Body of pancreas (tissue), 4 donors: Measurements from ENCODE around the gene PKNOX2. TPM values are rescaled to one million over a fixed set of nuclear protein-coding genes. Genes with fewer than 3 reads are reported as not detected.

Experiments used
- ATAC-seq: fragments of 150-250 bp; one replicate; pipeline ENCODE4 v1.9.1; 2016
- DNase-seq, 4 donors: peaks; one replicate each; pipeline ENCODE4 v3.0.0-alpha.2; 2019
- H3K27ac ChIP-seq, 4 donors: fragments of 200-600 bp; sonication (generic); 1 replicate in 3 of 4; 2 replicates in 1 of 4; pipeline versions ENCODE4 v1.5.1 to v1.6.1; 2016 to 2019; ENCODE audit warnings: mild to moderate bottlenecking in 1 of 4, mixed read lengths in 1 of 4, moderate library complexity in 1 of 4
- H3K27me3 ChIP-seq, 2 donors: fragments of 200-600 bp; sonication (generic); one replicate each; pipeline ENCODE4 v1.6.0; 2016; ENCODE audit warnings: mild to moderate bottlenecking in 1 of 2
- H3K36me3 ChIP-seq, 2 donors: fragments of 200-600 bp; sonication (generic); replicated peaks in 1 of 2; 2 replicates each; pipeline ENCODE4 v1.5.1; 2016; ENCODE audit warnings: low read depth in 2 of 2; ENCODE audit not compliant: insufficient read depth in 1 of 2
- H3K4me1 ChIP-seq: fragments of 200-600 bp; sonication (generic); one replicate; pipeline ENCODE4 v1.6.0; 2016
- H3K4me3 ChIP-seq, 2 donors: fragments of 200-600 bp; sonication (generic); 1 replicate in 1 of 2; 2 replicates in 1 of 2; pipeline ENCODE4 v1.5.1; 2016 to 2019
- H3K9me3 ChIP-seq, 3 donors: fragments of 200-600 bp; sonication (generic); 1 replicate in 2 of 3; 2 replicates in 1 of 3; pipeline ENCODE4 v1.5.1; 2016
- POLR2A ChIP-seq, 3 donors: fragments of 450-650 bp; IDR thresholded peaks; one replicate each; pipeline ENCODE4 v1.6.1; 2016; ENCODE audit warnings: antibody characterized with exemption in 3 of 3, mild to moderate bottlenecking in 2 of 3
- WGBS, 2 donors: methylation state at CpG; one replicate each; pipeline ENCODE4 v1.1.5; 2017; 5-methylcytosine and 5-hydroxymethylcytosine counted together
- intact Hi-C: fragments of 100-400 bp; cut with DNase I; formaldehyde crosslinking; loops from one replicate; pipeline ENCODE4 v1.15.1; 2023
- total RNA-seq, 2 donors: library from RNA; depleted of rRNA; stranded (reverse); fragments of >200 nt; gene quantifications; one replicate each; pipeline ENCODE4 v1.1.0, GENCODE V29; 2016
- TF ChIP-seq, protein P1 (sequence below), 7 experiments: fragments of 450-650 bp in 4 of 7; fragments of 200-600 bp in 3 of 7; sonication (generic) in 3 of 7; IDR thresholded peaks; one replicate each; pipeline ENCODE4 v1.5.1; 2016 to 2019; ENCODE audit warnings: antibody characterized with exemption in 7 of 7

The PKNOX2 gene
- total RNA-seq, 2 donors from 2014 or later: 4.2 to 4.9 TPM

GRCh38 chr11:125136001-125136400 lies 28.6 kb upstream of the PKNOX2 start:
- no peak for ATAC-seq
- Histone ChIP-seq H3K4me1 (no peaks in the 10 kb centered on the region), H3K27me3 (no peaks in the 10 kb centered on the region), H3K27ac (no peak overlapping the region), H3K9me3 (no peaks in the 10 kb centered on the region), H3K36me3 (no peaks in the 10 kb centered on the region), H3K4me3 (no peak overlapping the region)
- no peak for DNase-seq
- no peak for TF ChIP-seq POLR2A (IDR thresholded peaks at IDR 0.05)
- intact Hi-C loops: no loop called here

DNA sequence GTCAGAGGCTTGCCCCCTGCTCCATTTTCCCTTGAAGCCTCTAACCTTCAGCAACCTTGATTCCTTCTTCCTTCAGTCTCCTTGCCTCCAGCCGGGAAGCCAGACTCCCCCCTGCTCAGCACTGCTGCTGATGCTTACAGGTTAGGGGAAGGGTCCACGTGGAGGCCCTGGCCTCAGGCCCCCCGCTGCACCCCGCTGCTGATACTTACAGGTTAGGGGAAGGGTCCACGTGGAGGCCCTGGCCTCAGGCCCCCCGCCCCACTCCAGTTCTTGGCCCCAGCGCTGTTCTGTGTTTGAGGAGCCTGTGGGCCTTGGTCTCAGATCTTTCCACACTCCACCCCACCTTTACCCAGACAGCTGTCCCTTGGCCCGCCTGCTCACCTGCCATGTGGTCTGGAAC lies 25.6 kb upstream of the PKNOX2 start:
- Histone ChIP-seq H3K4me3 (no peak overlapping the region), H3K9me3 (no peaks in the 10 kb centered on the region), H3K4me1 (no peaks in the 10 kb centered on the region), H3K36me3 (no peaks in the 10 kb centered on the region), H3K27me3 (no peaks in the 10 kb centered on the region), H3K27ac (no peak overlapping the region)
- no peak for ATAC-seq
- intact Hi-C loops: no loop called here
- no peak for TF ChIP-seq POLR2A (IDR thresholded peaks at IDR 0.05)
- TF ChIP-seq, protein P1, sequence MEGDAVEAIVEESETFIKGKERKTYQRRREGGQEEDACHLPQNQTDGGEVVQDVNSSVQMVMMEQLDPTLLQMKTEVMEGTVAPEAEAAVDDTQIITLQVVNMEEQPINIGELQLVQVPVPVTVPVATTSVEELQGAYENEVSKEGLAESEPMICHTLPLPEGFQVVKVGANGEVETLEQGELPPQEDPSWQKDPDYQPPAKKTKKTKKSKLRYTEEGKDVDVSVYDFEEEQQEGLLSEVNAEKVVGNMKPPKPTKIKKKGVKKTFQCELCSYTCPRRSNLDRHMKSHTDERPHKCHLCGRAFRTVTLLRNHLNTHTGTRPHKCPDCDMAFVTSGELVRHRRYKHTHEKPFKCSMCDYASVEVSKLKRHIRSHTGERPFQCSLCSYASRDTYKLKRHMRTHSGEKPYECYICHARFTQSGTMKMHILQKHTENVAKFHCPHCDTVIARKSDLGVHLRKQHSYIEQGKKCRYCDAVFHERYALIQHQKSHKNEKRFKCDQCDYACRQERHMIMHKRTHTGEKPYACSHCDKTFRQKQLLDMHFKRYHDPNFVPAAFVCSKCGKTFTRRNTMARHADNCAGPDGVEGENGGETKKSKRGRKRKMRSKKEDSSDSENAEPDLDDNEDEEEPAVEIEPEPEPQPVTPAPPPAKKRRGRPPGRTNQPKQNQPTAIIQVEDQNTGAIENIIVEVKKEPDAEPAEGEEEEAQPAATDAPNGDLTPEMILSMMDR (IDR thresholded peaks at IDR 0.05): no peak
- 67 to 72% methylated on average over 7 to 8 of the region's 8 CpGs for WGBS, 2 donors
- no peak for DNase-seq

DNA sequence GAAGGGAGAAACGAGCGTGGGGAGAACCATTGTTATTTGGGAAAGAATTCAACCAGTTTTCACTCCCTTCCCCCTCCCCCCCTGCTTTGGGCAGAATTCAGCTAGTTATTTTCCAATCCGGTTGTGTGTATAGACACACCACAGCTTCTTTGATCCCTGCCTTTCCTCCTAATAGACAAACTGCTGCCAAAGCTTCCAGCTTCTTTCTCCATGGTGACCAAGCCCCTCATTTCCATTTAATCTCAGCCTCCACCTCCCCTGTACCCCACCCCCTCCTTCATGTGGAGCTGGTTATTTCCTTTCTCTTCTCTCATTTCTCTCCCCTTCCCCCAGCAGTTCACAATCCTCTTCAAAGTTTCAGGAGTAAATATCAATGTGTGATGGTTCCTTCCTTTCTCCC lies 24.8 kb upstream of the PKNOX2 start:
- Histone ChIP-seq H3K36me3 (no peaks in the 10 kb centered on the region), H3K9me3 (no peaks in the 10 kb centered on the region), H3K27ac (no peak overlapping the region), H3K4me1 (no peaks in the 10 kb centered on the region), H3K4me3 (no peak overlapping the region), H3K27me3 (no peaks in the 10 kb centered on the region)
- ATAC-seq (no peak), DNase-seq (no peak)
- TF ChIP-seq POLR2A (IDR thresholded peaks at IDR 0.05): no peak
- TF ChIP-seq, protein P1 (IDR thresholded peaks at IDR 0.05): no peak
- intact Hi-C loops: loop anchor here (5.0 kb wide), 1 partner anchor 177 kb away; no protein-coding TSS in a partner anchor
- 61 to 66% methylated on average over 3 of the region's 3 CpGs for WGBS, 2 donors

GRCh38 chr11:125140233-125140632 lies 24.3 kb upstream of the PKNOX2 start:
- Histone ChIP-seq H3K9me3 (no peaks in the 10 kb centered on the region), H3K36me3 (no peaks in the 10 kb centered on the region), H3K27me3 (no peaks in the 10 kb centered on the region), H3K4me1 (no peaks in the 10 kb centered on the region), H3K4me3 (no peak overlapping the region), H3K27ac (no peak overlapping the region)
- 22 to 43% methylated on average over 7 to 8 of the region's 8 CpGs for WGBS, 2 donors
- ATAC-seq (no peak), DNase-seq (no peak)
- intact Hi-C loops: loop anchor here (5.0 kb wide), 1 partner anchor 178 kb away; no protein-coding TSS in a partner anchor
- TF ChIP-seq POLR2A (IDR thresholded peaks at IDR 0.05): no peak
- TF ChIP-seq, protein P1 (IDR thresholded peaks at IDR 0.05): no peak

- Histone ChIP-seq H3K27me3 (no peaks in the 10 kb centered on the region), H3K9me3 (no peaks in the 10 kb centered on the region), H3K4me3 (no peak overlapping the region), H3K4me1 (no peaks in the 10 kb centered on the region), H3K36me3 (no peaks in the 10 kb centered on the region), H3K27ac (no peak overlapping the region)
- ATAC-seq (no peak), DNase-seq (no peak)
- WGBS, 2 donors: 48 to 55% methylated on average over 12 of the region's 12 CpGs
- intact Hi-C loops: loop anchor here (5.0 kb wide), 1 partner anchor 179 kb away; no protein-coding TSS in a partner anchor
- TF ChIP-seq, protein P1 (IDR thresholded peaks at IDR 0.05): no peak
- no peak for TF ChIP-seq POLR2A (IDR thresholded peaks at IDR 0.05)
Measured at GRCh38 chr11:125141178-125141577, 23.4 kb upstream of the PKNOX2 start.
